Endothelial cell of umbilical vein (primary cell): ENCODE data around the gene ZBTB26. TPM values are rescaled to one million over a fixed set of nuclear protein-coding genes. Genes with fewer than 3 reads are reported as not detected.

Source experiments
- BruUV-seq: library from RNA; stranded (reverse); fragments of 400-500 nt; replicated peaks from 2 replicates; lab custom pipeline; 2021; lab: Mats Ljungman, UMichigan
- CTCF ChIA-PET: fragments of 300-600, 350-600 bp; sonication (Branson Sonifier 250); formaldehyde crosslinking; loops from one replicate; lab custom pipeline; 2021; ENCODE audit warnings: antibody characterized with exemption, inconsistent platforms; lab: Charles Lee
- POLR2A ChIA-PET: fragments of 300-600, 350-600 bp; sonication (Branson Sonifier 250); formaldehyde crosslinking; loops from one replicate; lab custom pipeline; 2021; ENCODE audit warnings: antibody characterized with exemption, inconsistent platforms; lab: Charles Lee
- DNase-seq: peaks from one replicate; pipeline ENCODE4 v3.0.0-alpha.2; 2011; ENCODE audit warnings: low read depth, low spot score
- FAIRE-seq: peaks from 2 replicates; lab custom pipeline; 2011; peaks lifted over from hg19 to GRCh38; lab: Jason Lieb, UNC
- H2AFZ ChIP-seq: 2 replicates; pipeline ENCODE4 v1.6.0; 2012; ENCODE audit warnings: low read depth, low read length, control low read depth, inconsistent platforms
- H3K27ac ChIP-seq: 2 replicates; pipeline ENCODE4 v1.5.1; 2011; ENCODE audit warnings: low read depth, mild to moderate bottlenecking, control low read depth, low read length, moderate library complexity; ENCODE audit not compliant: insufficient read depth
- H3K27me3 ChIP-seq, 2 experiments: 2 replicates each; pipeline versions ENCODE4 v1.6.0 to v1.6.1; 2011; ENCODE audit warnings: low read length in 2 of 2, mixed read lengths in 1 of 2; ENCODE audit not compliant: control insufficient read depth in 2 of 2, insufficient read depth in 2 of 2
- H3K36me3 ChIP-seq, 2 experiments: 2 replicates in 1 of 2; 3 replicates in 1 of 2; pipeline ENCODE4 v1.5.1; 2011; ENCODE audit warnings: low read length in 2 of 2, mild to moderate bottlenecking in 1 of 2, moderate library complexity in 1 of 2; ENCODE audit not compliant: control insufficient read depth in 2 of 2, insufficient read depth in 2 of 2; ENCODE audit errors: extremely low read depth in 1 of 2
- H3K4me1 ChIP-seq: 3 replicates; pipeline ENCODE4 v1.5.1; 2011; ENCODE audit warnings: mild to moderate bottlenecking, low read length; ENCODE audit not compliant: control insufficient read depth, insufficient read depth; ENCODE audit errors: extremely low read depth
- H3K4me2 ChIP-seq: 2 replicates; pipeline ENCODE4 v1.6.1; 2011; ENCODE audit warnings: low read length, control low read depth, mixed read lengths; ENCODE audit not compliant: insufficient read depth
- H3K4me3 ChIP-seq, 3 experiments: fragments of 200-600 bp in 1 of 3; sonication (generic), shearing (Covaris generic) in 1 of 3; replicated peaks in 1 of 3; 2 replicates each; pipeline ENCODE4 v1.5.1; 2011 to 2016; ENCODE audit warnings: control low read depth in 3 of 3, low read length in 3 of 3, mild to moderate bottlenecking in 2 of 3, inconsistent platforms in 1 of 3, low read depth in 1 of 3, moderate library complexity in 1 of 3; ENCODE audit not compliant: insufficient read depth in 1 of 3
- H3K79me2 ChIP-seq: 2 replicates; pipeline ENCODE4 v1.6.0; 2012; ENCODE audit warnings: low read length, inconsistent platforms; ENCODE audit not compliant: control insufficient read depth, insufficient read depth
- H3K9ac ChIP-seq: replicated peaks from 2 replicates; pipeline ENCODE3; 2011; ENCODE audit warnings: low read length, control low read depth; ENCODE audit not compliant: insufficient read depth; ENCODE audit errors: extremely low read depth
- H3K9me1 ChIP-seq: replicated peaks from 3 replicates; pipeline ENCODE4 v1.6.0; 2011; ENCODE audit warnings: mild to moderate bottlenecking, low read length; ENCODE audit not compliant: control insufficient read depth, insufficient read depth; ENCODE audit errors: extremely low read depth
- H3K9me3 ChIP-seq: replicated peaks from 2 replicates; pipeline ENCODE4 v1.5.1; 2012; ENCODE audit warnings: low read length, inconsistent platforms; ENCODE audit not compliant: control insufficient read depth, insufficient read depth
- H4K20me1 ChIP-seq: replicated peaks from 2 replicates; pipeline ENCODE3; 2011; ENCODE audit warnings: mild to moderate bottlenecking, low read length; ENCODE audit not compliant: control insufficient read depth, insufficient read depth; ENCODE audit errors: extremely low read depth
- EZH2 ChIP-seq: IDR thresholded peaks from 2 replicates; pipeline ENCODE4 v1.6.1; 2012; ENCODE audit warnings: borderline replicate concordance, low read depth, mild to moderate bottlenecking, moderate library complexity, low read length, inconsistent platforms; ENCODE audit not compliant: severe bottlenecking
- FOS ChIP-seq: IDR thresholded peaks from 2 replicates; pipeline ENCODE4 v1.6.1; 2011; ENCODE audit warnings: mild to moderate bottlenecking, low read length, moderate library complexity, borderline replicate concordance; ENCODE audit not compliant: insufficient read depth
- GATA2 ChIP-seq: IDR thresholded peaks from 2 replicates; pipeline ENCODE4 v1.7.0; 2011; ENCODE audit warnings: low read depth, mild to moderate bottlenecking, moderate library complexity, mixed read lengths, low read length; ENCODE audit not compliant: insufficient read length, insufficient read depth
- JUN ChIP-seq: IDR thresholded peaks from 2 replicates; pipeline ENCODE4 v1.6.1; 2011; ENCODE audit warnings: borderline replicate concordance, low read depth; ENCODE audit not compliant: insufficient read length, insufficient read depth
- MAX ChIP-seq: IDR thresholded peaks from 2 replicates; pipeline ENCODE4 v1.6.1; 2011; ENCODE audit not compliant: insufficient read depth, insufficient read length
- MYC ChIP-seq: IDR thresholded peaks from one replicate; pipeline ENCODE4 v1.6.1; 2011; ENCODE audit warnings: mild to moderate bottlenecking, low read depth, low read length
- POLR2A ChIP-seq: IDR thresholded peaks from 2 replicates; pipeline ENCODE4 v1.6.1; 2012; ENCODE audit warnings: low read depth, mild to moderate bottlenecking, control low read depth, low read length
- POLR2AphosphoS5 ChIP-seq: IDR thresholded peaks from 2 replicates; pipeline ENCODE4 v1.6.1; 2012; ENCODE audit warnings: low read depth, mild to moderate bottlenecking, control low read depth, low read length, moderate library complexity; ENCODE audit not compliant: insufficient read depth
- dilution Hi-C: fragments of 300-500 bp; cut with MboI; formaldehyde crosslinking; loops from one replicate; pipeline ENCODE4 v1.15.0; 2019; ENCODE audit warnings: low sequenced_read_pairs; ENCODE audit not compliant: extremely low pct_ligation_motif_present
- intact Hi-C: fragments of 100-400 bp; cut with micrococcal nuclease; formaldehyde crosslinking; loops from one replicate; pipeline ENCODE4 v1.10.0; 2022
- polyA plus RNA-seq, 4 experiments: library from polyadenylated mRNA; depleted of rRNA in 3 of 4; stranded (reverse) in 3 of 4; unstranded in 1 of 4; fragments of >200 nt; gene quantifications; 2 replicates each; pipeline versions ENCODE4 v1.2.1 to v1.2.3, GENCODE V29; 2011 to 2012; ENCODE audit warnings: missing spikeins in 1 of 4
- total RNA-seq: library from RNA; stranded (reverse); gene quantifications from 2 replicates; pipeline ENCODE4 v1.2.3, GENCODE V29; 2021

ZBTB26 gene
- total and polyA plus RNA-seq, 2 donors (not counting 3 experiments of a cell fraction or from before 2014, with no cell fraction given) = 2.6 to 5.0 TPM

GRCh38 chr9:122929796-122930354 lies 1.4 kb downstream of the ZBTB26 start:
- dilution Hi-C loops (no loop called here), intact Hi-C loops (no loop called here)
- Histone ChIP-seq H3K4me1 (peaks cover 15% of the 10 kb centered on the region), H3K27ac (no peak overlapping the region), H3K36me3 (no peaks in the 10 kb centered on the region), H3K9me3 (no peaks in the 10 kb centered on the region), H3K9me1 (no peaks in the 10 kb centered on the region), H4K20me1 (no peaks in the 10 kb centered on the region), H3K9ac (no peak overlapping the region), H3K4me2 (no peak overlapping the region), H2AFZ (no peak overlapping the region), H3K4me3 (no peak overlapping the region), H3K79me2 (peaks cover 51% of the 10 kb centered on the region), H3K27me3 (no peaks in the 10 kb centered on the region)
- DNase-seq (no peak), FAIRE-seq (no peak)
- TF ChIP-seq POLR2AphosphoS5 (no peak), MAX (no peak), GATA2 (no peak), POLR2A (no peak)
- ChIA-PET CTCF (interaction anchor here (1.1 to 2.0 kb wide), 6 partner anchors 11 to 61 kb away, joined by 3 to 7 read pairs (median 5); partner anchors contain the start of genes RABGAP1, RC3H2 and ZBTB6), POLR2A (interaction anchor here (3.5 kb wide), 1 partner anchor 11 kb away, joined by 23 read pairs; the partner anchor contains the start of gene RABGAP1)
- no TSS peak for BruUV-seq

GRCh38 chr9:122923947-122924346 lies 7.4 kb downstream of the ZBTB26 start:
- Histone ChIP-seq H4K20me1 (no peaks in the 10 kb centered on the region), H3K9ac (peak overlapping the region; percentile 58), H3K4me1 (peaks cover 9% of the 10 kb centered on the region), H2AFZ (no peak overlapping the region), H3K27ac (peak overlapping the region; percentile 49), H3K79me2 (peaks cover 4% of the 10 kb centered on the region), H3K9me1 (no peaks in the 10 kb centered on the region), H3K27me3 (no peaks in the 10 kb centered on the region), H3K9me3 (no peaks in the 10 kb centered on the region), H3K4me3 (no peak overlapping the region), H3K36me3 (peaks cover 0 to under 1% of the 10 kb centered on the region in 2 experiments), H3K4me2 (no peak overlapping the region)
- FAIRE-seq (peak; percentile 74), DNase-seq (peak; percentile 77)
- intact Hi-C loops (no loop called here), dilution Hi-C loops (no loop called here)
- no TSS peak for BruUV-seq
- ChIA-PET CTCF (interaction anchor here (0.7 to 2.1 kb wide), 5 partner anchors 9 to 67 kb away, joined by 3 to 5 read pairs (median 4); partner anchors contain the start of genes RABGAP1 and RC3H2), POLR2A (no interaction called here)
- TF ChIP-seq EZH2 (no peak), FOS (peak; percentile 10), JUN (peak; percentile 62), POLR2A (no peak), MYC (no peak), POLR2AphosphoS5 (no peak)
